Loucy (cell line): ENCODE results near the gene PSMD14.

Experiments
- H2AFZ ChIP-seq: fragments of 200-600 bp; sonication (generic); 2 replicates; pipeline ENCODE4 v1.6.0; 2016; ENCODE audit warnings: antibody characterized with exemption, mild to moderate bottlenecking, low read length, moderate library complexity
- H3F3A ChIP-seq: fragments of 200-600 bp; 2 replicates; pipeline ENCODE4 v1.6.0; 2016; ENCODE audit warnings: antibody characterized with exemption, low read depth, mild to moderate bottlenecking
- H3K27me3 ChIP-seq: fragments of 200-600 bp; sonication (generic); 2 replicates; pipeline ENCODE4 v1.6.1; 2014; ENCODE audit warnings: low read length, mild to moderate bottlenecking; ENCODE audit not compliant: insufficient read depth, poor library complexity, severe bottlenecking
- H3K36me3 ChIP-seq: fragments of 200-600 bp; sonication (generic); 2 replicates; pipeline ENCODE4 v1.6.1; 2016; ENCODE audit warnings: low read length; ENCODE audit not compliant: insufficient read depth
- H3K4me1 ChIP-seq: fragments of 200-600 bp; sonication (generic); 2 replicates; pipeline ENCODE4 v1.5.1; 2014; ENCODE audit warnings: low read length, mild to moderate bottlenecking; ENCODE audit not compliant: insufficient read depth, poor library complexity, severe bottlenecking
- H3K4me2 ChIP-seq: fragments of 200-600 bp; sonication (generic); 2 replicates; pipeline ENCODE4 v1.6.0; 2014; ENCODE audit warnings: antibody characterized with exemption, low read length, low read depth, mild to moderate bottlenecking; ENCODE audit not compliant: poor library complexity, severe bottlenecking
- H3K4me3 ChIP-seq: fragments of 200-600 bp; sonication (generic); 2 replicates; pipeline ENCODE4 v1.5.1; 2014; ENCODE audit warnings: low read length, mild to moderate bottlenecking, mixed read lengths; ENCODE audit not compliant: poor library complexity, severe bottlenecking
- H3K79me2 ChIP-seq: fragments of 200-600 bp; sonication (generic); 2 replicates; pipeline ENCODE4 v1.6.1; 2014; ENCODE audit warnings: low read length; ENCODE audit not compliant: insufficient read depth
- H3K9ac ChIP-seq: fragments of 200-600 bp; sonication (generic); 2 replicates; pipeline ENCODE4 v1.6.0; 2014; ENCODE audit warnings: mild to moderate bottlenecking, low read depth, low read length, moderate library complexity; ENCODE audit not compliant: poor library complexity, severe bottlenecking
- H3K9me2 ChIP-seq: fragments of 200-600 bp; sonication (generic); replicated peaks from 2 replicates; pipeline ENCODE4 v1.6.1; 2016; ENCODE audit warnings: low read depth, low read length, mixed read lengths
- H3K9me3 ChIP-seq: fragments of 200-600 bp; sonication (generic); 2 replicates; pipeline ENCODE4 v1.6.1; 2014; ENCODE audit warnings: mild to moderate bottlenecking, antibody characterized with exemption, low read length, low read depth; ENCODE audit not compliant: insufficient read depth
- H4K20me1 ChIP-seq: fragments of 200-600 bp; sonication (generic); 2 replicates; pipeline ENCODE4 v1.6.0; 2014; ENCODE audit warnings: antibody characterized with exemption, low read length, mild to moderate bottlenecking; ENCODE audit not compliant: insufficient read depth, poor library complexity, severe bottlenecking
- EZH2phosphoT487 ChIP-seq: fragments of 200-600 bp; IDR thresholded peaks from 2 replicates; pipeline ENCODE4 v1.6.1; 2018; ENCODE audit warnings: antibody characterized with exemption, mild to moderate bottlenecking, moderate library complexity, borderline replicate concordance
- TF ChIP-seq, protein P1 (sequence below): fragments of 200-600 bp; sonication (generic); conservative IDR thresholded peaks from 2 replicates; pipeline ENCODE4 v1.5.1; 2014; ENCODE audit warnings: mild to moderate bottlenecking, antibody characterized with exemption, low read length

PSMD14 gene

DNA sequence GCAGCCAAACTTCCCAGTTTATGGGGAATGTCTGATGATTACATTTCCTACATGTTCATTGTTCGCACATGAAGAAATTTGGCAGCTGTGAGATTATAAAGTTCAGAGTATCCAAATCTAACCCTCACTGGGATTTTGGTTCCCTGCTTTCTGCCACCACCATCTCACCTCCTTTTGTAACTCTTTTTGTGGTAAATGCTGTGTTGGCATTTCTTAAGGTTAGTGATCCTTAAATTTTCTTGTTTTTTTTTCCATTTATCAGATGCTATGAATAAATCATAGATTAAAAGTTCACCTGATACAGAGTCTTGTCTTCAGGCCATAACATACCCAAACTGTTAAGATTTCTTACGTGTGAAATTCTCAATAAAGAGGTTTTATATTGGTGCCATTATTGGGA is 99.4 kb downstream of the PSMD14 start:
- no peak overlapping the region for H3K4me3 ChIP-seq
- no peaks in the 10 kb centered on the region for H3K9me3 ChIP-seq
- peaks cover 20% of the 10 kb centered on the region; the same call in 1 of the 2 replicates for H3K36me3 ChIP-seq
- no peak overlapping the region for H3K4me2 ChIP-seq
- TF ChIP-seq EZH2phosphoT487, result no peak
- TF ChIP-seq, protein P1, sequence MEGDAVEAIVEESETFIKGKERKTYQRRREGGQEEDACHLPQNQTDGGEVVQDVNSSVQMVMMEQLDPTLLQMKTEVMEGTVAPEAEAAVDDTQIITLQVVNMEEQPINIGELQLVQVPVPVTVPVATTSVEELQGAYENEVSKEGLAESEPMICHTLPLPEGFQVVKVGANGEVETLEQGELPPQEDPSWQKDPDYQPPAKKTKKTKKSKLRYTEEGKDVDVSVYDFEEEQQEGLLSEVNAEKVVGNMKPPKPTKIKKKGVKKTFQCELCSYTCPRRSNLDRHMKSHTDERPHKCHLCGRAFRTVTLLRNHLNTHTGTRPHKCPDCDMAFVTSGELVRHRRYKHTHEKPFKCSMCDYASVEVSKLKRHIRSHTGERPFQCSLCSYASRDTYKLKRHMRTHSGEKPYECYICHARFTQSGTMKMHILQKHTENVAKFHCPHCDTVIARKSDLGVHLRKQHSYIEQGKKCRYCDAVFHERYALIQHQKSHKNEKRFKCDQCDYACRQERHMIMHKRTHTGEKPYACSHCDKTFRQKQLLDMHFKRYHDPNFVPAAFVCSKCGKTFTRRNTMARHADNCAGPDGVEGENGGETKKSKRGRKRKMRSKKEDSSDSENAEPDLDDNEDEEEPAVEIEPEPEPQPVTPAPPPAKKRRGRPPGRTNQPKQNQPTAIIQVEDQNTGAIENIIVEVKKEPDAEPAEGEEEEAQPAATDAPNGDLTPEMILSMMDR, result no peak
- no peaks in the 10 kb centered on the region for H4K20me1 ChIP-seq
- no peak overlapping the region for H3K9ac ChIP-seq
- H3F3A ChIP-seq, result no peaks in the 10 kb centered on the region
- H3K4me1 ChIP-seq, result no peaks in the 10 kb centered on the region
- H3K27me3 ChIP-seq, result no peaks in the 10 kb centered on the region
- H3K79me2 ChIP-seq, result no peaks in the 10 kb centered on the region
- H3K9me2 ChIP-seq, result no peaks in the 10 kb centered on the region
- H2AFZ ChIP-seq, result no peak overlapping the region

DNA sequence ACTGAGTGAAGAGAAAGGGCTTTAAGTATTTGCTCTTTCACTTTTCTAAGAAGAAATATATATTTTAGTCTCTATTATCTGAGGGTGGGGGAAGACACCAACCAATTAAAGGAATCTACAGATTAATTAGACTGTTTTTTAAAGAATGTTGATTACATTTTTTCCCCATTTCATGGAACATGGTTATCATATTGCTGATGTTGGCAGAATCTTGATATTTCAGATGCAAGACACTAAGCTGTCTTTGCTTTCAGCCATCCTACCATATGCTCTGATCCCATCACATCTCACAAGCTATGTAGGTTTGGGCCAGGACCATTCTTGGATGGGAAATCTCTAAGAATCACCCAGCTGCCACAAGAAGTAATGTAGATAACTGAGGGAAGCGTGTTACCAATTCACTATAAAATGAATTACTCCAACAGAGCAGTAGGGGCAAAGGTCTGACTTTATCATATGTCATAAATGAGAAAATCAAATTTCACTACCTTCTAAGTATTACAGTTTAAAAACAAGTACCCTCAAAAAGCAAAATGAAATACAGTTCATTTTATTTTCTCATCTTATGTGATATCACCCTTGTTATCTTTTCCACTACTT is 101.2 kb downstream of the PSMD14 start:
- Histone ChIP-seq H4K20me1 (no peaks in the 10 kb centered on the region), H3K79me2 (no peaks in the 10 kb centered on the region), H3F3A (no peaks in the 10 kb centered on the region), H3K4me1 (no peaks in the 10 kb centered on the region), H3K27me3 (no peaks in the 10 kb centered on the region), H2AFZ (no peak overlapping the region), H3K9me2 (no peaks in the 10 kb centered on the region), H3K4me3 (no peak overlapping the region), H3K4me2 (no peak overlapping the region), H3K36me3 (peaks cover 8% of the 10 kb centered on the region; the same call in 1 of the 2 replicates), H3K9ac (no peak overlapping the region), H3K9me3 (no peaks in the 10 kb centered on the region)
- TF ChIP-seq, protein P1, result no peak
- no peak for TF ChIP-seq EZH2phosphoT487

DNA sequence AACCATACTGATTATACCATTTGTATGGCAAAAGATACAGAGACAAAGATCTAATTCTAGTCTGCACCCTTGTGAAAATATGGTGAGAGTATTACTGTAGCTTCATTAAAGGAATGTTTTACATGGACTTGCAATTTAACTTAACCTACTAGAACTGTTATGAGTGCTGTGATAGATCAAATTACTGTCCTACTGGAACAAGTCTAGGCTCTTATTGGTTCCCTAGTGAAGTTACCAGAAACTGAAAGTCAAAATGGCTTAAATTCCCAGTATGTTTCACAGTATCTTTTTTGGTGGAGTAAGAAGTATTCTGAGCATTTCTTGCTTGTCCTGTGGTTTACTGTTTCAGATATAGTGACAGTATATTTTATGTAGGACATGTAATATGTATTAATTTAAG is 104.1 kb downstream of the PSMD14 start:
- Histone ChIP-seq H3F3A (no peaks in the 10 kb centered on the region), H3K9ac (no peak overlapping the region), H3K9me2 (no peaks in the 10 kb centered on the region), H3K79me2 (no peaks in the 10 kb centered on the region), H3K4me1 (no peaks in the 10 kb centered on the region), H3K9me3 (no peaks in the 10 kb centered on the region), H3K4me3 (no peak overlapping the region), H3K4me2 (no peak overlapping the region), H2AFZ (no peak overlapping the region), H3K36me3 (peaks cover 8% of the 10 kb centered on the region; the same call in 1 of the 2 replicates), H4K20me1 (no peaks in the 10 kb centered on the region), H3K27me3 (no peaks in the 10 kb centered on the region)
- TF ChIP-seq, protein P1, result no peak
- TF ChIP-seq EZH2phosphoT487, result no peak
